Endothelial cell of umbilical vein (primary cell): ENCODE data around the gene GRAMD4. TPM values are rescaled to one million over a fixed set of nuclear protein-coding genes. Genes with fewer than 3 reads are reported as not detected.

Source experiments
- BruUV-seq: library from RNA; stranded (reverse); fragments of 400-500 nt; replicated peaks from 2 replicates; lab custom pipeline; 2021; lab: Mats Ljungman, UMichigan
- CTCF ChIA-PET: fragments of 300-600, 350-600 bp; sonication (Branson Sonifier 250); formaldehyde crosslinking; loops from one replicate; lab custom pipeline; 2021; ENCODE audit warnings: antibody characterized with exemption, inconsistent platforms; lab: Charles Lee
- POLR2A ChIA-PET: fragments of 300-600, 350-600 bp; sonication (Branson Sonifier 250); formaldehyde crosslinking; loops from one replicate; lab custom pipeline; 2021; ENCODE audit warnings: antibody characterized with exemption, inconsistent platforms; lab: Charles Lee
- DNase-seq: peaks from one replicate; pipeline ENCODE4 v3.0.0-alpha.2; 2011; ENCODE audit warnings: low read depth, low spot score
- FAIRE-seq: peaks from 2 replicates; lab custom pipeline; 2011; peaks lifted over from hg19 to GRCh38; lab: Jason Lieb, UNC
- H2AFZ ChIP-seq: 2 replicates; pipeline ENCODE4 v1.6.0; 2012; ENCODE audit warnings: low read depth, low read length, control low read depth, inconsistent platforms
- H3K27ac ChIP-seq: 2 replicates; pipeline ENCODE4 v1.5.1; 2011; ENCODE audit warnings: low read depth, mild to moderate bottlenecking, control low read depth, low read length, moderate library complexity; ENCODE audit not compliant: insufficient read depth
- H3K27me3 ChIP-seq, 2 experiments: 2 replicates each; pipeline versions ENCODE4 v1.6.0 to v1.6.1; 2011; ENCODE audit warnings: low read length in 2 of 2, mixed read lengths in 1 of 2; ENCODE audit not compliant: control insufficient read depth in 2 of 2, insufficient read depth in 2 of 2
- H3K36me3 ChIP-seq, 2 experiments: 2 replicates in 1 of 2; 3 replicates in 1 of 2; pipeline ENCODE4 v1.5.1; 2011; ENCODE audit warnings: low read length in 2 of 2, mild to moderate bottlenecking in 1 of 2, moderate library complexity in 1 of 2; ENCODE audit not compliant: control insufficient read depth in 2 of 2, insufficient read depth in 2 of 2; ENCODE audit errors: extremely low read depth in 1 of 2
- H3K4me1 ChIP-seq: 3 replicates; pipeline ENCODE4 v1.5.1; 2011; ENCODE audit warnings: mild to moderate bottlenecking, low read length; ENCODE audit not compliant: control insufficient read depth, insufficient read depth; ENCODE audit errors: extremely low read depth
- H3K4me2 ChIP-seq: 2 replicates; pipeline ENCODE4 v1.6.1; 2011; ENCODE audit warnings: low read length, control low read depth, mixed read lengths; ENCODE audit not compliant: insufficient read depth
- H3K4me3 ChIP-seq, 3 experiments: fragments of 200-600 bp in 1 of 3; sonication (generic), shearing (Covaris generic) in 1 of 3; replicated peaks in 1 of 3; 2 replicates each; pipeline ENCODE4 v1.5.1; 2011 to 2016; ENCODE audit warnings: control low read depth in 3 of 3, low read length in 3 of 3, mild to moderate bottlenecking in 2 of 3, inconsistent platforms in 1 of 3, low read depth in 1 of 3, moderate library complexity in 1 of 3; ENCODE audit not compliant: insufficient read depth in 1 of 3
- H3K79me2 ChIP-seq: 2 replicates; pipeline ENCODE4 v1.6.0; 2012; ENCODE audit warnings: low read length, inconsistent platforms; ENCODE audit not compliant: control insufficient read depth, insufficient read depth
- H3K9ac ChIP-seq: replicated peaks from 2 replicates; pipeline ENCODE3; 2011; ENCODE audit warnings: low read length, control low read depth; ENCODE audit not compliant: insufficient read depth; ENCODE audit errors: extremely low read depth
- H3K9me1 ChIP-seq: replicated peaks from 3 replicates; pipeline ENCODE4 v1.6.0; 2011; ENCODE audit warnings: mild to moderate bottlenecking, low read length; ENCODE audit not compliant: control insufficient read depth, insufficient read depth; ENCODE audit errors: extremely low read depth
- H3K9me3 ChIP-seq: replicated peaks from 2 replicates; pipeline ENCODE4 v1.5.1; 2012; ENCODE audit warnings: low read length, inconsistent platforms; ENCODE audit not compliant: control insufficient read depth, insufficient read depth
- H4K20me1 ChIP-seq: replicated peaks from 2 replicates; pipeline ENCODE3; 2011; ENCODE audit warnings: mild to moderate bottlenecking, low read length; ENCODE audit not compliant: control insufficient read depth, insufficient read depth; ENCODE audit errors: extremely low read depth
- CTCF ChIP-seq, 2 donors: IDR thresholded peaks; 1 replicate in 1 of 2; 2 replicates in 1 of 2; pipeline ENCODE4 v1.5.1; 2011; ENCODE audit warnings: low read length in 2 of 2, mild to moderate bottlenecking in 2 of 2, moderate library complexity in 2 of 2, control low read depth in 1 of 2, inconsistent platforms in 1 of 2, low read depth in 1 of 2; ENCODE audit not compliant: insufficient read depth in 1 of 2; ENCODE audit errors: extremely low read depth in 1 of 2
- FOS ChIP-seq: IDR thresholded peaks from 2 replicates; pipeline ENCODE4 v1.6.1; 2011; ENCODE audit warnings: mild to moderate bottlenecking, low read length, moderate library complexity, borderline replicate concordance; ENCODE audit not compliant: insufficient read depth
- GATA2 ChIP-seq: IDR thresholded peaks from 2 replicates; pipeline ENCODE4 v1.7.0; 2011; ENCODE audit warnings: low read depth, mild to moderate bottlenecking, moderate library complexity, mixed read lengths, low read length; ENCODE audit not compliant: insufficient read length, insufficient read depth
- JUN ChIP-seq: IDR thresholded peaks from 2 replicates; pipeline ENCODE4 v1.6.1; 2011; ENCODE audit warnings: borderline replicate concordance, low read depth; ENCODE audit not compliant: insufficient read length, insufficient read depth
- MYC ChIP-seq: IDR thresholded peaks from one replicate; pipeline ENCODE4 v1.6.1; 2011; ENCODE audit warnings: mild to moderate bottlenecking, low read depth, low read length
- POLR2A ChIP-seq: IDR thresholded peaks from 2 replicates; pipeline ENCODE4 v1.6.1; 2012; ENCODE audit warnings: low read depth, mild to moderate bottlenecking, control low read depth, low read length
- POLR2AphosphoS5 ChIP-seq: IDR thresholded peaks from 2 replicates; pipeline ENCODE4 v1.6.1; 2012; ENCODE audit warnings: low read depth, mild to moderate bottlenecking, control low read depth, low read length, moderate library complexity; ENCODE audit not compliant: insufficient read depth
- dilution Hi-C: fragments of 300-500 bp; cut with MboI; formaldehyde crosslinking; loops from one replicate; pipeline ENCODE4 v1.15.0; 2019; ENCODE audit warnings: low sequenced_read_pairs; ENCODE audit not compliant: extremely low pct_ligation_motif_present
- intact Hi-C: fragments of 100-400 bp; cut with micrococcal nuclease; formaldehyde crosslinking; loops from one replicate; pipeline ENCODE4 v1.10.0; 2022
- polyA plus RNA-seq, 4 experiments: library from polyadenylated mRNA; depleted of rRNA in 3 of 4; stranded (reverse) in 3 of 4; unstranded in 1 of 4; fragments of >200 nt; gene quantifications; 2 replicates each; pipeline versions ENCODE4 v1.2.1 to v1.2.3, GENCODE V29; 2011 to 2012; ENCODE audit warnings: missing spikeins in 1 of 4
- total RNA-seq: library from RNA; stranded (reverse); gene quantifications from 2 replicates; pipeline ENCODE4 v1.2.3, GENCODE V29; 2021

GRAMD4 gene
- total and polyA plus RNA-seq, 2 donors (not counting 3 experiments of a cell fraction or from before 2014, with no cell fraction given), result 5.9 to 14.8 TPM

- Histone ChIP-seq H3K79me2 (no peaks in the 10 kb centered on the region), H3K9me3 (no peaks in the 10 kb centered on the region), H3K27me3 (peaks cover 0 to 1% of the 10 kb centered on the region in 2 experiments), H3K4me3 (no peak overlapping the region), H3K36me3 (no peaks in the 10 kb centered on the region), H3K27ac (no peak overlapping the region), H2AFZ (no peak overlapping the region), H3K4me2 (no peak overlapping the region), H3K9ac (no peak overlapping the region), H3K4me1 (no peaks in the 10 kb centered on the region), H3K9me1 (no peaks in the 10 kb centered on the region), H4K20me1 (no peaks in the 10 kb centered on the region)
- dilution Hi-C loops (no loop called here), intact Hi-C loops (no loop called here)
- FAIRE-seq (no peak), DNase-seq (no peak)
- POLR2A ChIA-PET, result no interaction called here
- no TSS peak for BruUV-seq
- TF ChIP-seq CTCF (IDR thresholded peaks at IDR 0.05; ENCODE audit: extremely low read depth in 1 of 2, insufficient read depth in 1 of 2, low read depth in 1 of 2, low read length in 2 of 2) (no peak), FOS (no peak), MYC (no peak), JUN (no peak), GATA2 (no peak), POLR2A (no peak), POLR2AphosphoS5 (no peak)
- CTCF ChIA-PET, result no interaction called here
Observed at GRCh38 chr22:46587492-46588278, 32.5 kb upstream of the GRAMD4 start.
